OCI-LY7 (cell line): ENCODE results near the gene TRIM25. TPM values are rescaled to one million over a fixed set of nuclear protein-coding genes. Genes with fewer than 3 reads are reported as not detected.

ENCODE experiments used
- BruUV-seq: library from RNA; stranded (reverse); fragments of 400-500 nt; replicated peaks from 2 replicates; lab custom pipeline; 2021; lab: Mats Ljungman, UMichigan
- CTCF ChIA-PET: fragments of 300-600 bp; sonication (Branson Sonifier 250); formaldehyde crosslinking; loops from one replicate; lab custom pipeline; 2022; ENCODE audit warnings: antibody characterized with exemption; ENCODE audit not compliant: unreplicated experiment; lab: Charles Lee
- POLR2A ChIA-PET: fragments of 300-600 bp; sonication (Branson Sonifier 250); formaldehyde crosslinking; loops from one replicate; lab custom pipeline; 2022; ENCODE audit warnings: antibody characterized with exemption; lab: Charles Lee
- DNase-seq: peaks from one replicate; pipeline ENCODE4 v3.0.0-alpha.2; 2015; ENCODE audit warnings: low spot score
- H2AFZ ChIP-seq: fragments of 200-600 bp; sonication (generic), shearing (Covaris generic); 2 replicates; pipeline ENCODE4 v1.6.1; 2014; ENCODE audit warnings: mild to moderate bottlenecking, antibody characterized with exemption, low read length, moderate library complexity
- H3K27ac ChIP-seq: fragments of 200-600 bp; sonication (generic); 2 replicates; pipeline ENCODE4 v1.5.1; 2014; ENCODE audit warnings: mixed run types, low read depth, mild to moderate bottlenecking, moderate library complexity, low read length, inconsistent platforms; ENCODE audit not compliant: poor library complexity, severe bottlenecking
- H3K36me3 ChIP-seq: fragments of 200-600 bp; sonication (generic); 2 replicates; pipeline ENCODE4 v1.6.1; 2014; ENCODE audit warnings: mild to moderate bottlenecking, antibody characterized with exemption, low read length, moderate library complexity, mixed read lengths; ENCODE audit not compliant: insufficient read depth
- H3K4me1 ChIP-seq: fragments of 200-600 bp; sonication (generic); 2 replicates; pipeline ENCODE4 v1.5.1; 2014; ENCODE audit warnings: mild to moderate bottlenecking, low read length; ENCODE audit not compliant: insufficient read depth, poor library complexity, severe bottlenecking
- H3K4me2 ChIP-seq: fragments of 200-600 bp; sonication (generic); 2 replicates; pipeline ENCODE4 v1.6.1; 2014; ENCODE audit warnings: mild to moderate bottlenecking, low read length
- H3K4me3 ChIP-seq: fragments of 200-600 bp; sonication (generic); 2 replicates; pipeline ENCODE4 v1.5.1; 2014; ENCODE audit warnings: mild to moderate bottlenecking, low read depth, low read length; ENCODE audit not compliant: poor library complexity, severe bottlenecking
- H3K79me2 ChIP-seq: fragments of 200-600 bp; sonication (generic); 2 replicates; pipeline ENCODE4 v1.6.1; 2016; ENCODE audit warnings: low read depth, mild to moderate bottlenecking, low read length, moderate library complexity, mixed read lengths; ENCODE audit not compliant: insufficient read depth
- H3K9me2 ChIP-seq: fragments of 200-600 bp; sonication (generic); 2 replicates; pipeline ENCODE4 v1.6.1; 2016; ENCODE audit warnings: mild to moderate bottlenecking, low read length, mixed read lengths; ENCODE audit not compliant: insufficient read depth
- H3K9me3 ChIP-seq: fragments of 200-600 bp; sonication (generic); 2 replicates; pipeline ENCODE4 v1.6.1; 2014; ENCODE audit warnings: mild to moderate bottlenecking, mixed run types, low read length, mixed read lengths
- H4K20me1 ChIP-seq: fragments of 200-600 bp; sonication (generic); 2 replicates; pipeline ENCODE4 v1.6.1; 2014; ENCODE audit warnings: mild to moderate bottlenecking, antibody characterized with exemption, low read length, moderate library complexity, mixed read lengths; ENCODE audit not compliant: insufficient read depth
- EZH2phosphoT487 ChIP-seq: fragments of 200-600 bp; sonication (generic); IDR thresholded peaks from 2 replicates; pipeline ENCODE4 v1.6.1; 2018; ENCODE audit warnings: low read depth, borderline replicate concordance, mild to moderate bottlenecking, mixed run types, antibody characterized with exemption, low read length, moderate library complexity, mixed read lengths
- intact Hi-C: fragments of 100-400 bp; cut with micrococcal nuclease; formaldehyde crosslinking; loops from one replicate; pipeline ENCODE4 v1.10.0; 2022; ENCODE audit not compliant: unreplicated experiment
- total RNA-seq, 2 experiments: library from RNA; depleted of rRNA in 1 of 2; stranded (reverse); fragments of >200 nt in 1 of 2; shearing (Covaris generic) in 1 of 2; gene quantifications; 2 replicates each; pipeline ENCODE4 v1.2.3, GENCODE V29; 2014 to 2022
- TF ChIP-seq, protein P1 (sequence below): fragments of 200-600 bp; sonication (generic); conservative IDR thresholded peaks from 2 replicates; pipeline ENCODE4 v1.5.1; 2014; ENCODE audit warnings: mild to moderate bottlenecking, antibody characterized with exemption, low read length, moderate library complexity, mixed read lengths

TRIM25 gene
- total RNA-seq, 2 experiments from 2014 or later: 7.8 to 14.2 TPM

DNA sequence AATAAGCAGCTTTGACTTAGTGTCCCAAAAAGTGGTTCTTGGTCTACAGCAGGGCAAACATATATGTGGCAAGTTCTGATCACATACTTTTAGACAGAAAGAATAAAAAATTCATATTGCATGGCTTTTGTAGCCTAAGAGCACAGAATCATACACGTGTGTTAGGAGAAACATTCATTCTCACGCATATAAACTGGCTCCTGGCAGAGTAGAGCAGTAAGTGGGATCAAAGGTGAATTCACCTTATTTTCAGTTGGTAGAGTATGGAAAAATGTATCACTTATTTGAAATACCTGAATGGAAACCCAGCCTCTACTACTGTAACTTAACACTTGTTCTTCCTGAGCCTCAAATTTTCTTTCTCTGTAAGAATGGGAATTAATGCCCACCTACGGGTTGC lies 45.1 kb downstream of the TRIM25 start:
- no peaks in the 10 kb centered on the region for H3K9me2 ChIP-seq
- H3K36me3 ChIP-seq: peaks cover 6% of the 10 kb centered on the region; the same call in 1 of the 2 replicates
- TF ChIP-seq EZH2phosphoT487: no peak
- TF ChIP-seq, protein P1, sequence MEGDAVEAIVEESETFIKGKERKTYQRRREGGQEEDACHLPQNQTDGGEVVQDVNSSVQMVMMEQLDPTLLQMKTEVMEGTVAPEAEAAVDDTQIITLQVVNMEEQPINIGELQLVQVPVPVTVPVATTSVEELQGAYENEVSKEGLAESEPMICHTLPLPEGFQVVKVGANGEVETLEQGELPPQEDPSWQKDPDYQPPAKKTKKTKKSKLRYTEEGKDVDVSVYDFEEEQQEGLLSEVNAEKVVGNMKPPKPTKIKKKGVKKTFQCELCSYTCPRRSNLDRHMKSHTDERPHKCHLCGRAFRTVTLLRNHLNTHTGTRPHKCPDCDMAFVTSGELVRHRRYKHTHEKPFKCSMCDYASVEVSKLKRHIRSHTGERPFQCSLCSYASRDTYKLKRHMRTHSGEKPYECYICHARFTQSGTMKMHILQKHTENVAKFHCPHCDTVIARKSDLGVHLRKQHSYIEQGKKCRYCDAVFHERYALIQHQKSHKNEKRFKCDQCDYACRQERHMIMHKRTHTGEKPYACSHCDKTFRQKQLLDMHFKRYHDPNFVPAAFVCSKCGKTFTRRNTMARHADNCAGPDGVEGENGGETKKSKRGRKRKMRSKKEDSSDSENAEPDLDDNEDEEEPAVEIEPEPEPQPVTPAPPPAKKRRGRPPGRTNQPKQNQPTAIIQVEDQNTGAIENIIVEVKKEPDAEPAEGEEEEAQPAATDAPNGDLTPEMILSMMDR: no peak
- H2AFZ ChIP-seq: no peak overlapping the region
- BruUV-seq: no TSS peak
- no peak overlapping the region for H3K4me3 ChIP-seq
- intact Hi-C loops: no loop called here
- H3K4me1 ChIP-seq: no peaks in the 10 kb centered on the region
- H3K79me2 ChIP-seq: no peaks in the 10 kb centered on the region
- no peak overlapping the region for H3K4me2 ChIP-seq
- H3K27ac ChIP-seq: no peak overlapping the region
- ChIA-PET POLR2A (interaction anchor here (1.1 to 1.3 kb wide), 2 partner anchors 26 to 44 kb away, joined by 3 to 4 read pairs; no protein-coding TSS in a partner anchor), CTCF (no interaction called here)
- no peaks in the 10 kb centered on the region for H3K9me3 ChIP-seq
- DNase-seq: no peak
- no peaks in the 10 kb centered on the region for H4K20me1 ChIP-seq

DNA sequence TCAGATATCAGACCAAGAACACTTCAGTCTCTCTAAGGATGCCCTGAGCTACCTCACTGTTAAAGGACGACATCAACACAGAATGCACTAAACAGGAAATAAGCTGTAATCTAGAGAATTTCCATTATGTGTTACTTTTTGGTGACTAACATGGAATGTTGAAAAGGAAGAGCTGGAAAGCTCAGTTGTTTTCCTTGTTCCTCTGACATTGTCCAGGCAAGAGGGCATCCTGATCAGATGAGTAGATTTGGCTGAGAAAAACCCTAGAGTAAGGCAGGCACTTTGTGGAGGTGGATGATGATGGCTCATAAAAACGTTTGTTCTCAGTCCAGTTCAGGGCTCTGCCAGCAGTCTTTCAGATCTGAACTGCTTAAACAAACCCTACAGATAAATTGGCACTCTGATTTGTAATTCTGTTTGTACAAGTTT lies 45.9 kb downstream of the TRIM25 start:
- Histone ChIP-seq H3K4me2 (no peak overlapping the region), H3K4me3 (no peak overlapping the region), H2AFZ (no peak overlapping the region), H3K36me3 (peaks cover 12% of the 10 kb centered on the region; the same call in 1 of the 2 replicates), H3K9me2 (no peaks in the 10 kb centered on the region), H4K20me1 (no peaks in the 10 kb centered on the region), H3K4me1 (no peaks in the 10 kb centered on the region), H3K27ac (no peak overlapping the region), H3K9me3 (no peaks in the 10 kb centered on the region), H3K79me2 (no peaks in the 10 kb centered on the region)
- CTCF ChIA-PET: no interaction called here
- intact Hi-C loops: no loop called here
- POLR2A ChIA-PET: no interaction called here
- TF ChIP-seq, protein P1: no peak
- DNase-seq: no peak
- no TSS peak for BruUV-seq

DNA sequence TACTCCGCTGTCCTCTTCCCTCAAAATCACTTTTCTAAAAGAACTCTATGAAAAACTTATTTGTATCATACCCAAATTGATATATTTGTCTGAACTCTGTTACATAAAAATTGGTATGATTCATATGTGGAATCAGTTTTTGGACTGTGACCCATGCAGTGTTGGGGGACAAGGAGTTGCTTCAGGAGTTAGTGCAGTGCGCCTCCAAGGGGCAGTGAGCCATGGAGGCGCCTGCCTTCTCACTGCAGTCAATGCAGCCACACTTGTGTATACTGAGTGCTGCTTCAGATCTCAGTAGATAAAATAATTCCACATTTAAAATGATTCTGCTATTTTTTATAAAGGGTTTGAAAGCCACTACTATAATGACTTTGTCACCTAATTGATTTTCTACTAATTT lies 47.4 kb downstream of the TRIM25 start:
- no peaks in the 10 kb centered on the region for H3K9me2 ChIP-seq
- no peak overlapping the region for H3K27ac ChIP-seq
- POLR2A ChIA-PET: no interaction called here
- H2AFZ ChIP-seq: no peak overlapping the region
- H3K4me2 ChIP-seq: no peak overlapping the region
- CTCF ChIA-PET: no interaction called here
- no TSS peak for BruUV-seq
- H4K20me1 ChIP-seq: no peaks in the 10 kb centered on the region
- peaks cover 26% of the 10 kb centered on the region for H3K36me3 ChIP-seq
- no peak overlapping the region for H3K4me3 ChIP-seq
- no peaks in the 10 kb centered on the region for H3K4me1 ChIP-seq
- TF ChIP-seq, protein P1: peak; percentile 50
- TF ChIP-seq EZH2phosphoT487: no peak
- H3K9me3 ChIP-seq: no peaks in the 10 kb centered on the region
- DNase-seq: peak; percentile 8
- intact Hi-C loops: no loop called here
- H3K79me2 ChIP-seq: no peaks in the 10 kb centered on the region
